ENCODE measurements around the gene BCL11B. TPM values are rescaled to one million over a fixed set of nuclear protein-coding genes. Genes with fewer than 3 reads are reported as not detected.

The BCL11B gene
- total RNA-seq, 1 experiment from 2014 or later = 80.6 TPM

GRCh38 chr14:99129211-99129696, 142.7 kb downstream of the BCL11B start:
- no peak for TF ChIP-seq CTCF (conservative IDR thresholded peaks at IDR 0.05; ENCODE audit: low read depth, low read length)
- TF ChIP-seq EZH2 (IDR thresholded peaks at IDR 0.05; ENCODE audit: borderline replicate concordance, low read depth, low read length, poor library complexity, severe bottlenecking) = no peak
- intact Hi-C loops (cut with micrococcal nuclease; ENCODE audit: unreplicated experiment) = no loop called here
- H3K27me3 ChIP-seq (replicated peaks; ENCODE audit: insufficient read depth, low read depth, low read length, poor library complexity) = no peaks in the 10 kb centered on the region
- H3K4me1 ChIP-seq (ENCODE audit: insufficient read depth, low read length, poor library complexity, severe bottlenecking) = no peaks in the 10 kb centered on the region
- ChIA-PET POLR2A (ENCODE audit: low non-redundant PET) (no interaction called here), CTCF (no interaction called here)
- no peak overlapping the region for H3K27ac ChIP-seq (ENCODE audit: low read depth, low read length, poor library complexity, severe bottlenecking)
- no peak for DNase-seq (ENCODE audit: low spot score)
- BruUV-seq (replicated peaks) = no TSS peak
- no peaks in the 10 kb centered on the region for H3K9me3 ChIP-seq (ENCODE audit: low read depth, low read length, poor library complexity, severe bottlenecking)
- no peaks in the 10 kb centered on the region for H3K36me3 ChIP-seq (ENCODE audit: insufficient read depth, low read length, poor library complexity, severe bottlenecking)
- H3K4me3 ChIP-seq (ENCODE audit: low read depth, low read length, poor library complexity, severe bottlenecking) = no peak overlapping the region

GRCh38 chr14:99128185-99128584, 143.8 kb downstream of the BCL11B start:
- H3K36me3 ChIP-seq (ENCODE audit: insufficient read depth, low read length, poor library complexity, severe bottlenecking) = no peaks in the 10 kb centered on the region
- intact Hi-C loops (cut with micrococcal nuclease; ENCODE audit: unreplicated experiment) = no loop called here
- no peak overlapping the region for H3K27ac ChIP-seq (ENCODE audit: low read depth, low read length, poor library complexity, severe bottlenecking)
- no peaks in the 10 kb centered on the region for H3K9me3 ChIP-seq (ENCODE audit: low read depth, low read length, poor library complexity, severe bottlenecking)
- POLR2A ChIA-PET (ENCODE audit: low non-redundant PET) = no interaction called here
- no peaks in the 10 kb centered on the region for H3K27me3 ChIP-seq (replicated peaks; ENCODE audit: insufficient read depth, low read depth, low read length, poor library complexity)
- H3K4me3 ChIP-seq (ENCODE audit: low read depth, low read length, poor library complexity, severe bottlenecking) = no peak overlapping the region
- TF ChIP-seq EZH2 (IDR thresholded peaks at IDR 0.05; ENCODE audit: borderline replicate concordance, low read depth, low read length, poor library complexity, severe bottlenecking) = no peak
- no peak for TF ChIP-seq CTCF (conservative IDR thresholded peaks at IDR 0.05; ENCODE audit: low read depth, low read length)
- CTCF ChIA-PET = no interaction called here
- no TSS peak for BruUV-seq (replicated peaks)
- no peaks in the 10 kb centered on the region for H3K4me1 ChIP-seq (ENCODE audit: insufficient read depth, low read length, poor library complexity, severe bottlenecking)
- DNase-seq (ENCODE audit: low spot score) = no peak

- TF ChIP-seq EZH2 (IDR thresholded peaks at IDR 0.05; ENCODE audit: borderline replicate concordance, low read depth, low read length, poor library complexity, severe bottlenecking) (no peak), CTCF (conservative IDR thresholded peaks at IDR 0.05; ENCODE audit: low read depth, low read length) (no peak)
- CTCF ChIA-PET = no interaction called here
- Histone ChIP-seq H3K4me3 (ENCODE audit: low read depth, low read length, poor library complexity, severe bottlenecking) (no peak overlapping the region), H3K36me3 (ENCODE audit: insufficient read depth, low read length, poor library complexity, severe bottlenecking) (no peaks in the 10 kb centered on the region), H3K27me3 (replicated peaks; ENCODE audit: insufficient read depth, low read depth, low read length, poor library complexity) (no peaks in the 10 kb centered on the region), H3K27ac (ENCODE audit: low read depth, low read length, poor library complexity, severe bottlenecking) (no peak overlapping the region), H3K9me3 (ENCODE audit: low read depth, low read length, poor library complexity, severe bottlenecking) (no peaks in the 10 kb centered on the region), H3K4me1 (ENCODE audit: insufficient read depth, low read length, poor library complexity, severe bottlenecking) (no peaks in the 10 kb centered on the region)
- DNase-seq (ENCODE audit: low spot score) = no peak
- intact Hi-C loops (cut with micrococcal nuclease; ENCODE audit: unreplicated experiment) = no loop called here
- POLR2A ChIA-PET (ENCODE audit: low non-redundant PET) = no interaction called here
- no TSS peak for BruUV-seq (replicated peaks)
Measured at GRCh38 chr14:99127651-99128167, 144.3 kb downstream of the BCL11B start.

Data from A673 (cell line).